NCI-H69 (cell line): ENCODE data around the gene PLA2G1B.
"Not testable (repeated sequence)": the region's sequence is repeated elsewhere in the genome, so short reads cannot be mapped to it uniquely, and the experiment has no call there.

Source experiments
- DNase-seq: peaks from one replicate; lab custom pipeline; 2025; lab: John Stamatoyannopoulos, UW

The PLA2G1B gene

DNA sequence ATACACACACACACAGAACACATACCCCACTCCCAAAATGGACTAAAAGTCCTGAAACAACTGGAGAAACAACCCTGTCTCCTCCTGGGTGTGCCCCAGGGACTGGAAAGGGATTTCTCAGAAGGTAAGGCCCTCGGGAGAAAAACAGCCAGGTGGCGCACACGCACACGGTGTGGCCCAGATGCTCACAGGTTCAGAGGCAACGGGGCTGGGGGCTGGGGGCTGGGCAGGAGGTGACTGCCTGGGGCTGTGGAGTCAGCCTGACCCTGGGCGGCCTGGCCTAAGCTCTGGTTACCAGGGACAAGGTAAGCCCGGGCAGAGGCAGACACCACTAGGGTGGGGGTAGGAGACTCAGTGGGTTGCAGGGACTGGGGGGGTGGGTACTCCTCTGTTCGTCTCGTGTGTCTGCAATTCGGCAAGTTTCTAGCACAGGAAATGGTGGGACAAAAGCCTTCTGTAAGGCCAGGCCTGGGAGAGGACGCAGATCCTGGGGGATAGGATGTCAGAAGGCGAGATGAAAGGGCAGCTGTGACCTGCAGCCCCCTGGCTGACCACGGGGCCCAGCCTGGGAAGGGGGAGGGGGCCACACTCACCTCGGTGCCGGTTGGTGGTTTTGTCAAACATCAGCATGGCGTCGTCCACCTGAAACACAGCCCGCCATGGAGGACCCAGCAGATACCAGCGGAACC lies 31.0 kb upstream of the PLA2G1B start:
- DNase-seq, result peak; percentile 72

DNA sequence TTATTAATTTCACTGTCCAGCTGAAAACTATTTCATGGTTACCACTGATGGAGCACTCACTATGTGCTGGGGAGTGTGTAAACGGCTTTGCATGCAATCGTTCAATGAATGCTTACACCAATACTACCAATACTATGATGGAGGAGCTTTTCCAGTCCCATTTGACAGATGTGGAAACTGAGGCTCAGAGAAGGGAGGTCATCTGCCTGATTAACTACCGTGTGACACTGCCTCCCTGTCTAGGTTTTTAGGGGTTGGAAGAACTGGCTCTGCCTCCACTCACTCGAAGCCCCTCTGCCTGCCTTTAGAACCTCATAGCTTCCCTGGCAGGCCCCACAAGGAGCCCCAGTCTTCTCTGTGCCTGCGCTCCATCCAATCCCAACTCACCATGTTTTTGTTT lies 29.5 kb upstream of the PLA2G1B start:
- no peak for DNase-seq

GRCh38 chr12:120356567-120357030 lies 29.0 kb upstream of the PLA2G1B start:
- DNase-seq, result peak; percentile 83

- no peak for DNase-seq
These were observed 26.2 kb upstream of the PLA2G1B start for GRCh38 chr12:120353556-120354317.

DNA sequence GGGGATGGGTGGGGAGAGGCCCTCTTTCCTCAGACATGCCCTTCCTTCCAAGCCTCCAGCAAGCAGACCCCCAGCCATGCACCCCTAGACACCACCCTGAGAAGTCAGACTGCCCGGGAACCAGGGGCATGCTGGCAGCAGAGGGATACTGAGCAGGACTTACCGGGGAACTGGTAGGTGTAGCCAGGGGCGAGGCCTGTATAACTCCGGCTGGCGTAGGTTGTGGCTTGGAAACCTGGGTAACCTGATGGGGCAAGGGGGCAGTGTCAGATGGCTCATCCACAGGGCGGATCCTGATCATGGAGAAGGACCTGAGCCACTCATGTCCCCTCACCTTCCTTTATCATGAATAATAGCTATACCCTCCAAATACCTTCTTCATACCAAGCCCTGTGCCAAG lies 25.6 kb upstream of the PLA2G1B start:
- no peak for DNase-seq

DNA sequence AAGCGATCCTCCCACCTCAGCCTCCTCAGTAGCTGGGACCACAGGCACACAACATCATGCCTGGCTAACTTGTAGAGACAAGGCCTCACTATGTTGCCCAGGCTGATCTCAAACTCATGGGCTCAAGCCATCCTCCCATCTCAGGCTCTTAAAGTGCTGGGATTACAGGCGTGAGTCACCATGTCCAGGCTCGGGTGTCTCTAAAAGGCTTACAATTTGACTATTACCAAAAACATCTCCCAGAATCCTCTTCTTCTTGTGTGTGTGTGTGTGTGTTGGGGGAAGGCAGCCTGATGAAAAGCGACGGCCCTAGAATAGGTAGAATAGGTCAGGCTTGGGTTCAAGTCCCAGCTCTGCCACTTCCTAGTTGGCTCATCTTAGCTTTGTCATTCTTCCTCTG lies 24.5 kb upstream of the PLA2G1B start:
- DNase-seq, result no peak

DNA sequence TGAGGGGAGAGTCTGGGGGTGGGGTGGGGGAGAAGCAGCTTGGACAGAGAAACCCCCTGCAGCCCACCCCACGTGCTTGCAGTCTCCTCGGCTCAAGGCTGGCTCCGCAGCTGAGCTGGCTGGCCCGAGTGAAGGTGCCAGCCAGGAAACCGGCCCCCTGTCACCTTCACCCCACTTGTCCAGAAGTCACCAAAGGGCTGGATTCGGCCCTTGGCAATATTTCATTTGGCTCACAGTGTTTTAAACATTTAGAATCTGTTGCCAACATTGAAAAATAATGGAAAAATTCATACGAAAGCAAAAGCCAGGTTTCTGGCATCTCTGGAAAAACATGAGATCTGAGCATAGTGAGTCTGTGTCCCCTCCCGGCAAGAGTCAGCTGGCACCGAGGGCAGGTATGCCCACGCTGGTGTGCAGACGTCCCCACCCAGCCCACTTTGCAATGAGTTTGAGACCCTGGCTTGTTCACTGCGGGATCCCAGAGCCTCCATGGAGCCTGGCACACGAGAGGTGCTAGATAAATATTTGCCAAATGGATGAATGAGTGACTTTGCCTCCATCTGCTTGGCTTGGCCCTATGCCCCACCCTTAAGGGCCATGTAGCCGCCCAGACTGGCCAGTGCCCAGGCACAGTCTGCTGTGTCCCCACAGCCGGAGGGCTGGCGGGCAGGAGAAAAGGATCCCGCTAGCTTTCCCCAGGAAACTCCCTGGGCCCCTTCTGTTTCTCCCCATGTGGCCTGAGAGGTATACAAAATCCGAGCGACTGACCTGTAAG lies 23.2 kb upstream of the PLA2G1B start:
- peak; percentile 94 for DNase-seq

DNA sequence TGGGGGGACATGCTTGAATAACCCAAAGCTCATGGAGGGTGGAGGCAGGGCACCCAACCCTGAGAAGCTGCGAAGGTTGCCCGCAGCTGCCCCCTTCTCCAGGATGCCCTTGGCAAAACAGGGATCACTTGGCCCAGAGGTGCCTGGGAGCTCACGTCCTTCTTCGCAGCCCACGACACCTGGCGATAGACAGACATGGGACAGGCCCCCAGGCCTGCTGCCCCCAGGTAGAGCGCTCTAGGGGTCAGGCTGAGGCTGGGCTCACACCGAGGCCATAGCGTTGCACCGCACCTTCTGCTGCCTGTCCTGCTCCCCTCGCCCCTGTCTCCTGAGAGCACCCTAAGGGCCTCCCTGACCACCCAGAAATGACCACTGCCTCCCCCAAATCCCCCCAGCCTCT lies 20.2 kb upstream of the PLA2G1B start:
- DNase-seq, result no peak

DNA sequence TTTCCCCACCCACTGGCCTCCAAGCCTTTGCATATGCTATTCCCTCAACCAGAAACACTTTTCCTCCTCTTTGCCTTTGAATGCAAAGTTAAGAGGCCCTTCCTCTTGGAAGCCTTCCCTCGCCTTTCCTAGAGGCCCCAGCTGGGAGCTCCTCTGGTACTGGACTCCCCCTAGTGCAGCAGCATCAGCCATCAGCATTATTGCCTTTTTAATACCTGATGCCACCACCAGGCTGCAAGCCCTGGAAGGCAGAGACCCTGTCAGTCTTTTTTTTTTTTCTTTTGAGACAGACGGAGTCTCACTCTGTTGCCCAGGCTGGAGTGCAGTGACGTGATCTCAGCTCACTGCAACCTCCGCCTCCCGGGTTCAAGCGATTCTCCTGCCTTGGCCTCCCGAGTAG lies 19.1 kb upstream of the PLA2G1B start:
- no peak for DNase-seq

DNA sequence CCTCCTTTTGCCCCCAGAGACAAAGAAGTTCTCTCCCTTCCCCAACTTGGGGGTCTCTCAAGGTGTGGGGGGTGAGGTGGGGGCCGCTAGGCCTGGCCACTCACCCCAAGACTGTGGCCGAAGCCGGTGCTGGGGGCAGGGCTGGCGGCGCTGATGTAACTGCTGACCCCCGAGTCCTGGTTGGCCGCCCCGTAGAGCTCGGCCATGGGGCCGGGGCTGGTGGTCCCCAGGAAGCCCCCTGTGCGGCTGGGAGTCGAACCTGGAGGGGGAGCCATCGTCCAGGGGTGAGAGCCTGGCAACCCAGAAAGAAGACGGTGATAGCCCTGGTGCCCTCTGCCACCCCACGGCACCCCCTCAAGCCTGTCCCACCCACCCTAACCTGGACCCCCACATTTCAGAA lies 18.5 kb upstream of the PLA2G1B start:
- no peak for DNase-seq

DNA sequence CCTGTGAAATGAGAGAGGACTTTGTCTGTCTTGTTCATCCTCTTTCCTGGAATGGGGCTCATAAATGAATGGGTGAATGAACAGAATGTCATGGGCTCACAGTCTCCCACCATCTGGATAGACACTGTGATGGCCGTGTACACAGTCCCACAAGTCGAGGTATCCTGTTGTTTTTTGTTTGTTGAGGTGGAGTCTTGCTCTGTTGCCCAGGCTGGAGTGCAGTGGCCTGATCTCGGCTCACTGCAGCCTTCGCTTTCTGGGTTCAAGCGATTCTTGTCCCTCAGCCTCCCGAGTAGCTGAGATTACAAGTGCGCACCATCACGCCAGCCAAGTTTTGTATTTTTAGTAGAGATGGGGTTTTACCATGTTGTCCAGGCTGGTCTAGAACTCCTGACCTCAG lies 16.1 kb upstream of the PLA2G1B start:
- no peak for DNase-seq

DNA sequence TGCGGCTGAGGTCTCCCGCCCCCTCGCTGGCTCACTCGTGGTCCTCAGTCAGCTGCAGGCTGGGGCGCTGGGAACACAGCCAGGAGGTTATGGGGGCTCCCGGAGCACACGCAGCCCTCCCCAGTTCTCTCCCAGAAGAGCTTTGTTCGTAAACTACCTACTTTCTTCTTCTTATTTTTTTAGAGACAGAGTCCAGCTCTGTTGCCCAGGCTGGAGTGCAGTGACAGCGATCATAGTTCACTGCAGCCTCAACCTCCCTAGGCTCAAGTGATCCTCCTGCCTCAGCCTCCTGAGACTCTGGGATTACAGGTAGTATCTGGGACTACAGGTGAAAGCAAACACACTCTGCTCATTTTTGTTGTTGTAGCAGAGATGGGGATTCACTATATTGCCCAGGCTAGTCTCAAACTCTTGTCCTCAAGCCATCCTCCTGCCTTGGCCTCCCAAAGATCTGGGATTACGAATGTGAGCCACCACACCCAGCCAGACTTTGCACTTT lies 15.5 kb upstream of the PLA2G1B start:
- DNase-seq, result no peak

- no peak for DNase-seq
These were observed 14.8 kb upstream of the PLA2G1B start for GRCh38 chr12:120342175-120343038.

GRCh38 chr12:120339256-120339655 lies 11.7 kb upstream of the PLA2G1B start:
- no peak for DNase-seq

GRCh38 chr12:120337730-120338129 lies 10.2 kb upstream of the PLA2G1B start:
- DNase-seq, result no peak

DNA sequence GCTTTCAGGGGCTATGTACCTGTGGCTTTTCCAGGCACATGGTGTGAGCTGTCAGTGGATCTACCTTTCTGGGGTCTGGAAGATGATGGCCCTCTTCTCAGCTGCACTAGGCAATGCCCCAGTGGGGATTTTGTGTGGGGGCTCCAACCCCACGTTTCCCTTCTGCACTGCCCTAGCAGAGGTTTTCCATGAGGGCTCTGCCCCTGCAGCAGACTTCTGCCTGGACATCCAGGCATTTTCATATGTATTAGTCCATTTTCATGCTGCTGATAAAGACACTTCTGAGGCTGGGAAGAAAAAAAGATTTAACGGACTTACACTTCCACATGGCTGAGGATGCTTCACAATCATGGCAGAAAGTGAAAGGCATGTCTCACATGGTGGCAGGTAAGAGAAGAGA lies 8.8 kb upstream of the PLA2G1B start:
- DNase-seq, result not testable (repeated sequence)

GRCh38 chr12:120335447-120335846 lies 7.9 kb upstream of the PLA2G1B start:
- peak; percentile 79 for DNase-seq

- no peak for DNase-seq
These were observed 4.9 kb upstream of the PLA2G1B start for GRCh38 chr12:120332523-120332922.

GRCh38 chr12:120332041-120332440 lies 4.5 kb upstream of the PLA2G1B start:
- DNase-seq, result no peak

DNA sequence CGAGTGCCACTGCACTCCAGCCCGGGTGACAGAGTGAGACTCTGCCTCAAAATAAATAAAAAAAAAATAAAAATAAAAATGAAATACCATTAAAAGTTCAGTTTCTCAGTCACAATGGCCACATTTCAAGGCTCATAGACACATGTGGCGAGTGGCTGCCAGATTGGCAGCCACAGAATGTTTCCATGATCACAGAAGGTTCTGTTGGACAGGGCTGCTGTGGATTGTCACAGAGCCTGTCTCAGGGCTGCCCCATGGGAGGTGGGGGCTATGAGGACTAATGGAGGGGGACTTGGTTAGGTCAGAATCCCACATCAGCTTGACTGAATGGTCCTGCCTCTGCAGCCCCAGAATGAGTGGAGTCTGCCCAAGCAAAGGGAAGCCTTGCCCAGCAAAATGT lies 3.8 kb upstream of the PLA2G1B start:
- no peak for DNase-seq

GRCh38 chr12:120328228-120328627 lies 649 bp upstream of the PLA2G1B start:
- DNase-seq, result no peak
